ENCODE results near the gene PMEPA1.

The PMEPA1 gene

GRCh38 chr20:57711311-57711712 lies 1.5 kb upstream of the PMEPA1 start:
- no peak for DNase-seq (ENCODE audit: low spot score)

GRCh38 chr20:57710841-57711240 lies 1.0 kb upstream of the PMEPA1 start:
- no peak for DNase-seq (ENCODE audit: low spot score)

GRCh38 chr20:57708694-57709673 lies 831 bp downstream of the PMEPA1 start:
- DNase-seq (ENCODE audit: low spot score): no peak

GRCh38 chr20:57707849-57708693 lies 1.7 kb downstream of the PMEPA1 start:
- no peak for DNase-seq (ENCODE audit: low spot score)

DNA sequence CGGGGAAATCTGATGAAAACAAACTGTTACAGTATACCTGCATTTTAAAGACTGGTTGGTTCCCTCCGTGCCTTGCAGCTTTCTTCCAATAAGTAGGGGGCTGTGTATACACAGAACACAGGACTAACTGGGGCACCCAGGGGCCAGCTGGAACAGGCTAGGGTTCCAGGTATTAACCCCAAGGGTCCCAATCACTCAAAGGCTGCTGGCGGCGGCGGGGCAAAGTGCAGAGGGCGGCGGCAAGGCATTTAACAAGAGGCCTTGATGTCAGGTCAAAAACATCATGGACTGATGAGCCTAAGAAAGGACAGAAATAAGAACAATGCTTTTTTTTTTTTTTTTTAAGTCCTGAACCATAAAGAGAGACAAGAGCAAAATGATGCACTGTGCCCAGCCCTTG lies 2.5 kb downstream of the PMEPA1 start:
- no peak for DNase-seq (ENCODE audit: low spot score)

DNA sequence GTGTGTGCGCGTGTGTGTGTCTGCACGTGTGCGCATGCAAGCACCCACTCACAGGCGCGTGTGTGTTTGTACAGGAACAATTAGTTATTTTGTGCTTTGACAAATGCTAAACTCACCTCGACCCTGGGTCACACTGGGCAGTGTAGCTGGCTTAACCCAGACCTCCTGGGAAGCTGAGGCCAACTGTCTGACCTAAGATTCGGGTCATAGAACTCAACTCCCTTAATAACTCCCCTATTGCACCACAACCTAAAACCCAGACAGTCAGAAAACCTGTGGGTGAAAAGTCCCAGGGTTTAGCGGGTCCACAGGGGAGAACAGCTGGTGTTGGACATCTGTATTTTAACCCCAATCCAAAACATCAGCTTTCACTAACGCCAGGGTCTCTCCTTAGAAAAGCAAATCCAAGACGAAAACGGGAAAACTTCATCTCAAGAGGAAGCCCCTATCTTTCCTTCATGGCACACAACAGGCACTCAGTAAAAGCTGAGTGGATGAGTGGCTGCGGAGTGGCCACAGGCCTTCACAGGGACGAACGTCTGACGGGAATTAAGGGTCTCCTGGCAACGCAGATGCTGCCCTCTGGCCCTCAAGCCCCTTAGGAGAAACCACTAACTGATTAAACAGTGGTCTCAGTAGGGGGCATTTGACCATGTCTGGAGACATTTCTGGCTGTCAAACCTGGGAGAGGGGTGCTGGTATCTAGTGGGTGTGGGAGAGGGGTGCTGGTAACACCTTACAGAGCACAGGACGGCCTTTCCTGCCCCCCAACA lies 4.5 kb downstream of the PMEPA1 start:
- DNase-seq (ENCODE audit: low spot score): no peak

DNA sequence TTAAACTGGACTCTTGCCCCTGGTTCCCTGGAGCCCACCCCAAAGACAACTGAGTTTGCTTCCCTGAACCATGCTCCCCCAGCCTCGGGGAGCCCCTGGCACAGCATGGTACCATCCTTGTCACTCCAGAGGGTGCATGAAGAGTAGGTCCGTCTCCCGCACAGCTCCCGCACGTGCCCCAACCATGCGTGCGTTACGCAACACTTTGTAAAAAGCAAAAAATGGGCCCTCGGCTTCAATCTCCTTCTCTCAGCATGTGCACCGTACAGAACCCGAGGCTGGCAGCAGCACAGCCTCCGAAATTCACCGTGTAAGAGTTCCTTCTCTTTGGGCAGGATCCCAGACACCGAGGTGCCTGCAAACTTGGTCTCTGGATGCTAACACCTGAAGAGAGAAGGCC lies 5.6 kb downstream of the PMEPA1 start:
- DNase-seq (ENCODE audit: low spot score): no peak

GRCh38 chr20:57703013-57703412 lies 6.8 kb downstream of the PMEPA1 start:
- no peak for DNase-seq (ENCODE audit: low spot score)

GRCh38 chr20:57702521-57702920 lies 7.3 kb downstream of the PMEPA1 start:
- no peak for DNase-seq (ENCODE audit: low spot score)

DNA sequence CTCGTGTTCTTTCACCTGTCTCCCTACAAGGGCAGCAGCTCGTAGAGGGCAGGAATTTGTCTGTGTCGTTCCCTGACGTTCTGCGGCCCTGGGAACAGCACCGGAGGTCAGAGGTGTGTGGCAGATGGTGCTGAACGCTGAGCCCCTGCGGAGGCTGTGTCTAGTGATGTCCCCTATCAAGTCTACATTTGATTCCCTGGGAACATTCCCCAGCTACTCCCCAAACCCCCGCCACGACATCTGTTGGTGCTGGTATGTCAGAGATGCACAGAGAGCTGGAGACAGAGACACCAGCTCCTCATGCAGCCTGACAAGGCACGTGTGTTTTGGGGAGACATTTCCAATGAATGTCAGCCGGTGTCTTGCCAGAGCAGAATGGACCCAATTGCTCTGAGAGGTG lies 7.7 kb downstream of the PMEPA1 start:
- no peak for DNase-seq (ENCODE audit: low spot score)

DNA sequence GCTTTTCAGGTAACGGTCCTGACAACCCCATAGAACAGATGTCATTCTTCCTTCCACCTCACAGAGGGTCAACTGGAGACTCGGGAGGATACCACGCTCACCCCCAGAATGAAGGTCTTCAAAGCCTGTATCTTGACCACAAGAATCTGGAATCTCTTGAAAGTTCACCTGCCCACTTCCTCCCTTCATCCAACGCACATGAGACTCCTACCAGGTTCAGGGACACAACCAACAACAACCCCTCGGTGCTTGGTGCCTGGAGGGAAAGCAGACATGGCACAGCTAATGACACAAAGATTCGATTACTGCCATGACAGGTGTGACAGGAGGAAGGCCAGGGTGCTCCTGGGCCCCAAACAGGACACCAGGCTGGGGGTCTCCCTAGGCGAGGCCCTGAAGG lies 8.2 kb downstream of the PMEPA1 start:
- no peak for DNase-seq (ENCODE audit: low spot score)

DNA sequence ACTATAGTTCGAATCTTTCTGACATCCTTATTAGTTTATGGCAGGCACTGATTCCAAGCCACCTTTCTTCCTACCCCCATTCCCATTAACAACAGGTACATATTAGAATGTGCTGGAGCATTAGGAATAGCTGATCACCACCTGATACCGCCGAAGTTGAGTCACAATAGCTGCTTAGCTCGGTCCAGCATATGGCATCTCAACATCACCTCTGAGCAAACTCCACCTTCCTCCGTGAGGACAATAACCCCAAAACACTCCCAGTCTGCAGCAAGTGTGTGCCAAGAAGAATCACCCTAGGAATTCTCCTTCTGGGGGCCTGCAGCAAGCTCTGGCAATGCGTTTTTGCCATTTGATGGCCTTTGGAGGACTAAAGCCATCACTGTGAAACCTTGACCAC lies 8.7 kb downstream of the PMEPA1 start:
- no peak for DNase-seq (ENCODE audit: low spot score)

DNA sequence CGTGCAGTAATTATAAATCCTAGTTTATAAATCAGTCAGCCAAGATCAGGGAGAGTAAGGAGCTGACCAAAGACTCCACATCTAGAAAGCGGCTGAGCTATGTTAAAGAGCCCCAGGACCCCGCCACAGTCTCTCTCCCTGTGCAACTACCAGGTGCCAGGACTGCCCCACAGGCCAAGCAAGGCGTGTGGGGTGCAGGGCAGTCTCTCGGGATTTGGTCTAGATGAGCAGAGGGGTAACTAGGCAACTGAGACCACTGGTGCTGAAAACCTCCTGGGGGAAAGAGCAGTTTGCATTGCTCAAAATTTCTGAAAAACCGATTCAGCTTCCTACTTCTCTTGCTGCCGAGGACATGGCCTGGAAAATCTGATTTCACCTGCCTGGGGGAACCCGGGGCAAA lies 10.4 kb downstream of the PMEPA1 start:
- no peak for DNase-seq (ENCODE audit: low spot score)

DNA sequence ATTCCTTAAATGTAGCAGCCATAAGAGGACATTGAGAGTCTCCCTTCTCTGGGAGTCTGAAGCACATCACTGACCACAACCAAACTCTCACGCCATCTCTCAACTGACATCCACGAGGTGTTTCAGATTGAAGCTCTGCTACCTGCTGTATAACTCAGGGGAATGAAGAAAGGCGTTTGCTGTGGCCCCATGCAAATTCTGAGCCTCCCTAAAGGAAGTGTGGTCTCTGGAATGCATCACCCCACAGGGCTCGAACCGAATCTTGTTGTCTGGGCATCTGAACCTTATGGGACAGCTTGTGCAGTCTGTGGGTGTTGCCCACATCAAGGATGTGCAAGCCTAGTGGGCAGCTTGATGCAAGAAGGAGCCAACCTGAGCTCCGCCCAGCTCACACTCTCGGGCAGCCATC lies 10.9 kb downstream of the PMEPA1 start:
- no peak for DNase-seq (ENCODE audit: low spot score)

DNA sequence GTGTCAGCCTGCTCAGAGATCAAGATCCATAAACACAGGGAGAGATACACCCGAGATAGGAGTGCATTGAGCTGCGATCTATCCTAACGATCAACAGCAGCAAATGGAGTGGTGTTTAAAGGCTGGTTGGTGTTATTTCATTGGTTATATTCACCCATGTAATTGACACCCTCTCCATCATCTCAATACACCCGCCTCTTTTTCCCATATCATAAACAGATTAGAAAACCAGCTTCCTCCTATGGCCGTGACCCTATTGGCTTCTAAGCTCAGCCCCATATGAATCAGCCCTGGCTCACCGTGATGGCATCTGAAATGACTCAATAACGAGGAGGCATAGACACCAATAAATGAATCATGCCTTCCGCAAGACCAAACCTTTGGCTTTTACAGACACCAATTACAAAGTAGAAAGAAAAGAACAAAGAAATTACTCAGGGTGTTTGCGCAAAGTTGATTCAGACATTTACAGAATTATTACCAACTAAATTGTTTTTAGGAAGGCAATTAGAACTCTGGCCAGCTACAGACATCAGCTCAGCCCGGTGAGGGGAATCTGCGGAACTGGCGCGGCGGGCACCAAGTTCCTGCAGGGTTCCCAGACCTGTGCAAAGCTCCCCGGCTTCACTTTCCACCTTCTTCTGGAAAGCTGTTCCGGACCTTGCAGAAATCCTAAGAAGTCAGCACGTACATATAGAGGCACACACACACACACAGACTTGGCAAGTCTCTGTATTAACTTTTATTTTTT lies 11.5 kb downstream of the PMEPA1 start:
- DNase-seq (ENCODE audit: low spot score): no peak

DNA sequence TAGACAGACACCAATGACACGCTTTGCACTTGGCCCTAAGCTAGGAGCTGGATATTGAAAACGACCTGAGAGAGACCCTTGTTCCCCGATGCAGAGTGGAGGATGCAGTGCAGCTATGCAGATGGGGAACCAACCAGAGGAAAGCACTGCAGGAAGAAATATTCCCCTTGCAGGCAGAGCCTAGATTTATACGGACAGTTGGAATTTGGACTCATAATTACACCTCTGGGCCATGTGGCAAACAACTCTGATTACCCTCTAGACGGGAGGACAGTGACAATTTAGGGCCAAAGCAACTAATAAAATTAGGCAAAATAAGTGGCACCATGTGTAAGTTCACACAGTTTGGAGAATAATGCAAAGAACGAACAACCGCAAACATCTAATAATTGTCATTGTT lies 12.3 kb downstream of the PMEPA1 start:
- DNase-seq (ENCODE audit: low spot score): no peak

DNA sequence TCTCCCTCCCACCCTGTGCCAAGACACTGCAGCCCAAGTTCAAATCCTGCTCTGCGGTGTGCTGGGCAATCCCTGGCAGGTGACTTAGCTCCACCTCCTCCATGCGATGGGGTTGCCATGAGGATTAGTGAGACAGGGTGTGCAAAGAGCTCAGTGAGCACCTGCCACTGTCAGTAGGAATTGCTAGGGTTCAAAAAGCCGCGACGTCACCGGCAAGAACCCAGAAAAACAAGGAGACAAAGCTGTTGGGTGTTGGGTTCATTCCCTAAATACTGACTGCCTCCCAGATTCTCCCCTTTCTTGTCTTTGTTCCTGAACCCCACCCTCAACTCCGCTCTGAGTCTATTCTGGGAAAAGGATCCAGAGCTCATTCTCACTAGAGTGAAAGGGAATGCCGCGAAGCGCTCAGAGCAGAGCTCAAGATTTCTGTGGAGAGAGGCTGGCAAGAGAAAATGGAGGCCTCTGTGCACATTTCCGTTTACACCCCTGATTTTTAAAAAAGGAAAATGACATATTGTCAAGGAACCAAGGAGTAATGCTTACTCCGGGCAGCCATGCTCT lies 13.3 kb downstream of the PMEPA1 start:
- DNase-seq (ENCODE audit: low spot score): no peak

- no peak for DNase-seq (ENCODE audit: low spot score)
Observed at GRCh38 chr20:57695940-57696339, 13.9 kb downstream of the PMEPA1 start.

GRCh38 chr20:57695012-57695411 lies 14.8 kb downstream of the PMEPA1 start:
- no peak for DNase-seq (ENCODE audit: low spot score)

DNA sequence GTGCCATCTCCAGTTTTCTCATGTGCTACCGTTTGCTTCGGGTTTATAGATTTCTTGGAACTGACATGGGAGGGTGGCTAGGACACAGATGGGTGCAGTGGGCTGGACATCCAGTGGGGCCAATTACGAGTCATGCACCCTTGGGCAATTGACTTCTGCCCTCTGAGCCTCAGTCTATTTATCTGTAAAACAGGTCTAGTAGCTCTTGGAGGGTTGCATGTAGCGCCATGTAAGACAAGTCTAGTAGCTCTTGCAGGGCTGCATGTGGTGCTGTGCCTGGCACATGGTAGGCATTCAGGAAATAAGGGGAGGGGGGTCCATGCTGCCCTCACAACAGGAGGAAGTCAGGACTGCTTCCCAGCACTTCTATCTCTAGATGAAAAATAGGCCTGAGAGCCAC lies 15.3 kb downstream of the PMEPA1 start:
- no peak for DNase-seq (ENCODE audit: low spot score)

DNA sequence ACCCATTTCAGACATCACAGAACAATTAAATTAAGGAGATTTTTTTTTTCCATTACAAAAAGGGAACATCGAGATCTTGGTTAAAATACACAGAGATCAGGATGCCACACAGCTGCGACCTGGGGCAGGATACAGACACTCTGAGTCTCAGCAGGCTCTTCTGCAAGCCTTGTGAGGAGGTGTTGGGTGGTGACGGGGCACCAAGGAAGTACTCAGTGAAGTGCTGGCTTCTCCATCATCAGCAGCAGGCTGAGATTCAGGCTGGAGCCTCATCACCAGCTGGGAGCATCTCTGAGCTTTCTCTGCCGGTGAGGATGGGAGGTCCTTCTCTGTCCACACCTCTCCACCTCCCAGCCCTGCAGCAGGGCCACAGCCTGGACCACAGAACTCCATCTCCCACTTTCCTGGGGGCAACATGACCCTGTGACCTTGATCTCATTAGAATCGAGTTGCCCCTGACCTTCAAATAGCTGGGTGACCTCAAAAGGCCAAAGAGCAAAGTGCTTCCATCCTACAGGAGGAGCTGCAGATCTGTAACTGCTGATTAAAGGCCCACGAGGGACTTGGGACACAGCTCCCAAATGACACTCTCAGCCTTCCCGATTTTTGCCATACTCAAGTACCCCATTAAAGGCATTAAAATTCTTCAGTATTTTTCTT lies 16.0 kb downstream of the PMEPA1 start:
- DNase-seq (ENCODE audit: low spot score): no peak

Data from hematopoietic multipotent progenitor cell treated with erythropoietin and hydrocortisone succinate and interleukin-3 and kit ligand, for 15 days (in vitro differentiated cells).